HCT116 (cell line): Measurements from ENCODE around the gene SPTLC3. TPM values are rescaled to one million over a fixed set of nuclear protein-coding genes. Genes with fewer than 3 reads are reported as not detected.

ENCODE experiments used
- ATAC-seq: fragments of 200-7000 bp; cut with Tn5 transposase; 2 replicates; pipeline ENCODE4 v1.9.1; 2020; ENCODE audit warnings: mild to moderate bottlenecking, moderate library complexity
- BruUV-seq: library from RNA; stranded (reverse); fragments of 400-500 nt; replicated peaks from 2 replicates; lab custom pipeline; 2021; lab: Mats Ljungman, UMichigan
- CTCF ChIA-PET: fragments of 300-600 bp; sonication (Branson Sonifier 250); formaldehyde crosslinking; loops from one replicate; lab custom pipeline; 2021; ENCODE audit warnings: antibody characterized with exemption; lab: Charles Lee
- POLR2A ChIA-PET: fragments of 300-600, 350-600 bp; sonication (Branson Sonifier 250); formaldehyde crosslinking; loops from one replicate; lab custom pipeline; 2021; ENCODE audit warnings: antibody characterized with exemption; lab: Charles Lee
- RAD21 ChIA-PET, 2 experiments: fragments of 300-600 bp; sonication (Branson Sonifier 250); formaldehyde crosslinking; loops; one replicate each; lab custom pipeline; 2023; ENCODE audit warnings: low total read pairs in 2 of 2; ENCODE audit not compliant: uncharacterized antibody in 2 of 2, unreplicated experiment in 2 of 2, low non-redundant PET in 1 of 2; lab: Charles Lee
- DNase-seq: peaks from one replicate; pipeline ENCODE4 v3.0.0-alpha.2; 2010; ENCODE audit warnings: low read depth, low spot score
- H2AFZ ChIP-seq: fragments of 200-600 bp; shearing (Covaris generic), sonication (generic); 2 replicates; pipeline ENCODE4 v1.6.1; 2017; ENCODE audit warnings: low read depth, mixed run types, mixed read lengths, antibody characterized with exemption, low read length; ENCODE audit not compliant: poor library complexity, severe bottlenecking
- H3K27ac ChIP-seq: 2 replicates; pipeline ENCODE4 v1.5.1; 2012; ENCODE audit warnings: low read depth, low read length
- H3K27me3 ChIP-seq: fragments of 200-600 bp; sonication (generic); 2 replicates; pipeline ENCODE4 v1.6.1; 2016; ENCODE audit warnings: mixed run types, low read length, mixed read lengths; ENCODE audit not compliant: insufficient read depth
- H3K36me3 ChIP-seq, 2 experiments: fragments of 200-500 bp in 1 of 2; fragments of 200-600 bp in 1 of 2; sonication (Bioruptor generic) in 1 of 2; sonication (generic) in 1 of 2; 2 replicates each; pipeline versions ENCODE4 v1.5.1 to v1.6.1; 2014 to 2016; ENCODE audit warnings: low read length in 2 of 2, inconsistent platforms in 1 of 2, mixed read lengths in 1 of 2, mixed run types in 1 of 2; ENCODE audit not compliant: insufficient read depth in 2 of 2, control insufficient read depth in 1 of 2
- H3K4me1 ChIP-seq, 2 experiments: fragments of 200-600 bp in 1 of 2; sonication (generic) in 1 of 2; 2 replicates each; pipeline versions ENCODE4 v1.5.1 to v1.6.1; 2012 to 2017; ENCODE audit warnings: low read length in 2 of 2, inconsistent platforms in 1 of 2, mild to moderate bottlenecking in 1 of 2, mixed read lengths in 1 of 2, mixed run types in 1 of 2, moderate library complexity in 1 of 2; ENCODE audit not compliant: insufficient read depth in 2 of 2, control insufficient read depth in 1 of 2
- H3K4me2 ChIP-seq: fragments of 200-600 bp; sonication (generic); 2 replicates; pipeline ENCODE4 v1.6.1; 2017; ENCODE audit warnings: mixed run types, low read length, mixed read lengths
- H3K4me3 ChIP-seq, 2 experiments: fragments of 200-600 bp in 1 of 2; sonication (generic) in 1 of 2; replicated peaks in 1 of 2; 2 replicates each; pipeline ENCODE4 v1.5.1; 2011 to 2016; ENCODE audit warnings: low read length in 2 of 2, control low read depth in 1 of 2, low read depth in 1 of 2, mild to moderate bottlenecking in 1 of 2, mixed read lengths in 1 of 2, mixed run types in 1 of 2
- H3K79me2 ChIP-seq: fragments of 200-600 bp; sonication (generic); 2 replicates; pipeline ENCODE4 v1.6.1; 2017; ENCODE audit warnings: mild to moderate bottlenecking, mixed run types, low read length, moderate library complexity, mixed read lengths; ENCODE audit not compliant: insufficient read depth
- H3K9ac ChIP-seq: fragments of 200-600 bp; sonication (generic); 2 replicates; pipeline ENCODE4 v1.6.1; 2016; ENCODE audit warnings: low read length, mixed read lengths
- H3K9me2 ChIP-seq: fragments of 200-600 bp; sonication (generic), shearing (Covaris generic); 2 replicates; pipeline ENCODE4 v1.6.1; 2017; ENCODE audit warnings: mixed run types, mild to moderate bottlenecking, moderate library complexity; ENCODE audit not compliant: insufficient read depth
- H3K9me3 ChIP-seq, 2 experiments: fragments of 200-500 bp in 1 of 2; fragments of 200-600 bp in 1 of 2; sonication (Bioruptor generic) in 1 of 2; sonication (generic) in 1 of 2; 2 replicates each; pipeline ENCODE4 v1.6.1; 2014 to 2017; ENCODE audit warnings: low read length in 2 of 2, mixed read lengths in 2 of 2, inconsistent platforms in 1 of 2, low read depth in 1 of 2, mild to moderate bottlenecking in 1 of 2, mixed run types in 1 of 2, moderate library complexity in 1 of 2; ENCODE audit not compliant: control insufficient read depth in 1 of 2, insufficient read depth in 1 of 2
- H4K20me1 ChIP-seq: fragments of 200-600 bp; sonication (generic), shearing (Covaris generic); 2 replicates; pipeline ENCODE4 v1.6.1; 2017; ENCODE audit warnings: mixed run types, mild to moderate bottlenecking, moderate library complexity; ENCODE audit not compliant: insufficient read depth
- CBX3 ChIP-seq: IDR thresholded peaks from 2 replicates; pipeline ENCODE4 v1.6.1; 2012; ENCODE audit warnings: low read depth
- ELF1 ChIP-seq: IDR thresholded peaks from 2 replicates; pipeline ENCODE4 v1.6.1; 2012; ENCODE audit warnings: low read depth, borderline replicate concordance
- EZH2 ChIP-seq: fragments of 200-600 bp; sonication (generic); IDR thresholded peaks from 2 replicates; pipeline ENCODE4 v1.6.1; 2017; ENCODE audit warnings: antibody characterized with exemption, mixed run types
- FOSL1 ChIP-seq: IDR thresholded peaks from 2 replicates; pipeline ENCODE4 v1.6.1; 2012; ENCODE audit warnings: low read depth
- JUND ChIP-seq: IDR thresholded peaks from 2 replicates; pipeline ENCODE4 v1.6.1; 2012
- MAX ChIP-seq: IDR thresholded peaks from 2 replicates; pipeline ENCODE4 v1.6.1; 2012
- SRF ChIP-seq: IDR thresholded peaks from 2 replicates; pipeline ENCODE4 v1.6.1; 2012; ENCODE audit warnings: low read depth
- TCF7L2 ChIP-seq: IDR thresholded peaks from 2 replicates; pipeline ENCODE4 v1.7.0; 2011; ENCODE audit warnings: borderline replicate concordance, inconsistent platforms; ENCODE audit not compliant: insufficient read depth, insufficient read length; ENCODE audit errors: extremely low read depth
- ZNF274 ChIP-seq: fragments of 200-500 bp; sonication (Bioruptor generic); IDR thresholded peaks from 2 replicates; pipeline ENCODE4 v1.6.1; 2014; ENCODE audit warnings: mild to moderate bottlenecking, low read depth, low read length, inconsistent platforms
- intact Hi-C: fragments of 100-400 bp; cut with micrococcal nuclease; formaldehyde crosslinking; loops from 2 replicates; pipeline ENCODE4 v1.10.0; 2022
- total RNA-seq: library from RNA; stranded (reverse); gene quantifications from one replicate; pipeline ENCODE4 v1.2.1, GENCODE V29; 2021; ENCODE audit not compliant: unreplicated experiment
- TF ChIP-seq, protein P1 (sequence below): IDR thresholded peaks from 2 replicates; pipeline ENCODE4 v1.6.1; 2012; ENCODE audit warnings: low read depth

The SPTLC3 gene
- total RNA-seq, 1 experiment from 2014 or later = not detected

DNA sequence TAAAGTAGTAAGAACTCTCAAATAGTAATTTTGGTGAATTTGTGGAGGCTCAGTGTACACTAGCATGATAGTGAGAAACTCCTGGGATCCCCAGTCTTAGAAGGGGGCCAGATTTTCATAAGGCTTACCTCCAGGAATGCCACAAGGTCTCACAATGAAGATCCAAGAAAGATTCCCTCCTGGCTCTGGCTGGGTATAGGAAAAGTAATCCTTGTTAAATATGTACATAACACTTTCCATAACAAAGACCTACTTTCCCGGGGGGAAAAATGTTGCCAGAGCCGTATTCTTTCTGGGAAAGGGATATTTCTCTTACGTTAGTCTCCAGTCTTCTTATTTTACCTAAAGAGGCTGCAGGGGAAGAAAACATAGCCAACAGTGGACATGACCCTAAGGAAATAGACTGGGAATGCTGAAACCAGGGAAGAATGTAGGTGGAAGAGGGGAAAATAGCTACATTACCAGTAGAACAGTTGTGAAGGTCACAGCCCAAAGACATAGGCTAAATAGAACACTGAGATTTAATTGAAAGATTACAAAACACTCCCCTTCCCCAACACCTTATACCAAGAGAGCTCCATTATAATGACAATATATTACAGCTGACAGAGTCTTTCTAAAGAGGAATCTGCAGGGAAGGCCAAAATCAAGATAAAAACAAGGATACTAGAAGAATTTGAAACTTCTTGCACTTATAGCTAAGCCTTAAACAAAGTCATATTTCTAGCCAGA, 177.4 kb downstream of the SPTLC3 start:
- intact Hi-C loops = no loop called here
- TF ChIP-seq TCF7L2 (no peak), FOSL1 (no peak), SRF (no peak), ELF1 (no peak), EZH2 (no peak), JUND (no peak), ZNF274 (no peak), CBX3 (no peak), MAX (no peak)
- TF ChIP-seq, protein P1, sequence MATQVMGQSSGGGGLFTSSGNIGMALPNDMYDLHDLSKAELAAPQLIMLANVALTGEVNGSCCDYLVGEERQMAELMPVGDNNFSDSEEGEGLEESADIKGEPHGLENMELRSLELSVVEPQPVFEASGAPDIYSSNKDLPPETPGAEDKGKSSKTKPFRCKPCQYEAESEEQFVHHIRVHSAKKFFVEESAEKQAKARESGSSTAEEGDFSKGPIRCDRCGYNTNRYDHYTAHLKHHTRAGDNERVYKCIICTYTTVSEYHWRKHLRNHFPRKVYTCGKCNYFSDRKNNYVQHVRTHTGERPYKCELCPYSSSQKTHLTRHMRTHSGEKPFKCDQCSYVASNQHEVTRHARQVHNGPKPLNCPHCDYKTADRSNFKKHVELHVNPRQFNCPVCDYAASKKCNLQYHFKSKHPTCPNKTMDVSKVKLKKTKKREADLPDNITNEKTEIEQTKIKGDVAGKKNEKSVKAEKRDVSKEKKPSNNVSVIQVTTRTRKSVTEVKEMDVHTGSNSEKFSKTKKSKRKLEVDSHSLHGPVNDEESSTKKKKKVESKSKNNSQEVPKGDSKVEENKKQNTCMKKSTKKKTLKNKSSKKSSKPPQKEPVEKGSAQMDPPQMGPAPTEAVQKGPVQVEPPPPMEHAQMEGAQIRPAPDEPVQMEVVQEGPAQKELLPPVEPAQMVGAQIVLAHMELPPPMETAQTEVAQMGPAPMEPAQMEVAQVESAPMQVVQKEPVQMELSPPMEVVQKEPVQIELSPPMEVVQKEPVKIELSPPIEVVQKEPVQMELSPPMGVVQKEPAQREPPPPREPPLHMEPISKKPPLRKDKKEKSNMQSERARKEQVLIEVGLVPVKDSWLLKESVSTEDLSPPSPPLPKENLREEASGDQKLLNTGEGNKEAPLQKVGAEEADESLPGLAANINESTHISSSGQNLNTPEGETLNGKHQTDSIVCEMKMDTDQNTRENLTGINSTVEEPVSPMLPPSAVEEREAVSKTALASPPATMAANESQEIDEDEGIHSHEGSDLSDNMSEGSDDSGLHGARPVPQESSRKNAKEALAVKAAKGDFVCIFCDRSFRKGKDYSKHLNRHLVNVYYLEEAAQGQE = no peak
- TF ChIP-seq, all 23 proteins: peak for 0
- POLR2A ChIA-PET = no interaction called here
- Histone ChIP-seq H3K9ac (no peak overlapping the region), H3K79me2 (no peaks in the 10 kb centered on the region), H3K27ac (no peak overlapping the region), H2AFZ (no peak overlapping the region), H4K20me1 (no peaks in the 10 kb centered on the region), H3K4me1 (no peaks in the 10 kb centered on the region), H3K9me2 (no peaks in the 10 kb centered on the region), H3K9me3 (no peaks in the 10 kb centered on the region), H3K4me3 (no peak overlapping the region), H3K27me3 (no peaks in the 10 kb centered on the region; the same call in 1 of the 2 replicates), H3K4me2 (no peak overlapping the region), H3K36me3 (no peaks in the 10 kb centered on the region)
- RAD21 ChIA-PET = no interaction called here
- DNase-seq (no peak), ATAC-seq (no peak)
- CTCF ChIA-PET = no interaction called here
- BruUV-seq = no TSS peak
